AG04449 (cell line): Measurements from ENCODE around the gene MMP25.
"Not testable (repeated sequence)": the region's sequence is repeated elsewhere in the genome, so short reads cannot be mapped to it uniquely, and the experiment has no call there.

Experiments
- CTCF ChIA-PET: fragments of 350-600 bp; formaldehyde crosslinking; extraction: SDS; loops from one replicate; lab custom pipeline; 2021; ENCODE audit warnings: antibody characterized with exemption; lab: Yijun Ruan, JAX
- POLR2A ChIA-PET: fragments of 400-600, 350-600 bp; formaldehyde crosslinking; extraction: SDS; loops from one replicate; lab custom pipeline; 2020; ENCODE audit warnings: antibody characterized with exemption, inconsistent platforms; lab: Yijun Ruan, JAX
- DNase-seq: peaks from one replicate; pipeline ENCODE4 v3.0.0-alpha.2; 2010; ENCODE audit warnings: low read depth, low spot score
- H3K4me3 ChIP-seq: 2 replicates; pipeline ENCODE4 v1.5.1; 2011; ENCODE audit warnings: low read depth, mild to moderate bottlenecking, control low read depth, low read length
- CTCF ChIP-seq: IDR thresholded peaks from one replicate; pipeline ENCODE4 v1.5.1; 2011; ENCODE audit warnings: mild to moderate bottlenecking, moderate library complexity, low read length, control low read depth, inconsistent platforms; ENCODE audit not compliant: insufficient read depth; ENCODE audit errors: missing control alignments

MMP25 gene

DNA sequence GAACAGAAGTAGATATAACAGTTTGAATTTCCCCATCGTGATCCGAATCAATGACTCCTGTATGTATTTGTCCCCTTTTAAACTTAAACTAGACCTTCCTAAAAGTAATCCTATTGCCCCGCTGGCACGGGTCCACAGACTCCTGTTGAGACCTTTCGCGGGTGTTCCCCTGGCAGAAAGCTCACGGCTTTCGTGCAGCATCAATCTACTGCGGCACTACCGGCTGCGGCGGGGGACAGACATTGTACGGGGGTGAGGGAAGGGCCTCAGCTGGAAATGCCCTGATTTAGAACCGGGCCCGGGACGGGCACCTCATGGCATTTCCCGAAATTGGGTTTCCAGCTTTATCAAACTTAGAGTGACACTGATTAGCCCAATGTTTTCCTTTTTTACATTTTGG is 33.7 kb downstream of the MMP25 start:
- DNase-seq, result no peak
- TF ChIP-seq CTCF, result no peak
- CTCF ChIA-PET, result interaction anchor here (0.8 to 1.7 kb wide), 5 partner anchors 11 to 49 kb away, joined by 3 to 6 read pairs (median 3); partner anchors contain the start of gene IL32
- POLR2A ChIA-PET, result no interaction called here
- H3K4me3 ChIP-seq, result no peak overlapping the region

GRCh38 chr16:3081957-3082356 is 35.6 kb downstream of the MMP25 start:
- H3K4me3 ChIP-seq, DNase-seq, POLR2A ChIA-PET, CTCF ChIA-PET: not testable (repeated sequence)

DNA sequence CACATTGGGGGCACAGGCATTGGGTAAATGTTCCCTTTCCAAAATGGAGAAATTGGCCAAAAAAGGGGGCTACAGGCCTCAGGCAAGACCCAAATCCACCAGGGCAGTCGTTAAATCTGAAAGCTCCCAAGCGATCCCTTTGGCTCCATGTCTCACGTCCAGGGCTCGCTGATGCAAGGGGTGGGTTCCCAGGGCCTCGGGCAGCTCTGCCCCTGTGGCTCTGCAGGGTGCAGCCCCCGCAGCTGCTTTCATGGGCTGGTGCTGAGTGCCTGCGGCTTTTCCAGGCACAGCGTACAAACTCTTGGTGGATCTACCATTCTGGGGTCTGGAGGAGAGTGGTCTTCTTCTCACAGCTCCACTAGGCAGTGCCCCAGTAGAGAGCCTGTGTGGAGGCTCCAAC is 37.0 kb downstream of the MMP25 start:
- POLR2A ChIA-PET, H3K4me3 ChIP-seq, DNase-seq: not testable (repeated sequence)
- CTCF ChIA-PET, result interaction anchor here (0.6 to 1.3 kb wide), 4 partner anchors 10 to 52 kb away, joined by 3 to 4 read pairs (median 4); partner anchors contain the start of gene ZSCAN10

- no peak for TF ChIP-seq CTCF
- ChIA-PET POLR2A (no interaction called here), CTCF (interaction anchor here (1.0 to 1.6 kb wide), 5 partner anchors 9 to 45 kb away, joined by 3 to 4 read pairs (median 4); partner anchors contain the start of gene ZSCAN10)
- no peak for DNase-seq
- no peak overlapping the region for H3K4me3 ChIP-seq
These were observed 38.1 kb downstream of the MMP25 start for GRCh38 chr16:3084491-3084890.

DNA sequence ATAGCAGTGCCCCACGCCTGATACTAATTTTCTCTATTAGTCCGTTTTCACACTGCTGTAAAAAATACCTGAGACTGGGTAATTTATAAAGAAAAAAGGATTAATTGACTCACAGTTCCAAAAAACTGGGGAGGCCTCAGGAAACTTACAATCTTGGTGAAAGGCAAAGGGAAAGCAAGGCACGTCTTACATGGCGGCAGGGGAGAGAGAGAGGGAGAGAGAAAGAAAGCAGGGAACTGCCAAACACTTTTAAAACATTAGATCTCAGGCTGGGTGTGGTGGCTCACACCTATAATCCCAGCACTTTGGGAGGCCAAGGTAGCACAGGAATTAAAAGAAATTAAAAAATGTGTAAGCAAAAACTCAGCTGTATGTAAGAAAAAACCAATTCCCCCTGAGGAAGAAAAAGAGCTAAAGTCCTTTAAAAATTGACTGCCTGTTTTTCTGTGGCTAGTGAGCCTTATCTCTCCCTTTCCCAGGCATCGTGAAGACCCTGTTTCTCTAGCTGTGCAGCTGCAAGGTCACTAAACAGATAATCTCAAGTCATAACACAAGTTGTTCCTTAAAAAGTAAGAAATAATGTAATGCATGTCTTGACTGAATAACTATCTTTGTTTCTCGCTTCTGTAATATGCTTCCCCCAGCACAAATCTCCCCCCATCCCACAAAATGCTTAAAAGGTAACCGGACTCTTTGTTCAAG is 38.8 kb downstream of the MMP25 start:
- TF ChIP-seq CTCF, result no peak
- no peak overlapping the region for H3K4me3 ChIP-seq
- POLR2A ChIA-PET, result no interaction called here
- CTCF ChIA-PET, result interaction anchor here (0.9 to 1.6 kb wide), 4 partner anchors 8 to 26 kb away, joined by 3 to 4 read pairs (median 3); no protein-coding TSS in a partner anchor
- no peak for DNase-seq

DNA sequence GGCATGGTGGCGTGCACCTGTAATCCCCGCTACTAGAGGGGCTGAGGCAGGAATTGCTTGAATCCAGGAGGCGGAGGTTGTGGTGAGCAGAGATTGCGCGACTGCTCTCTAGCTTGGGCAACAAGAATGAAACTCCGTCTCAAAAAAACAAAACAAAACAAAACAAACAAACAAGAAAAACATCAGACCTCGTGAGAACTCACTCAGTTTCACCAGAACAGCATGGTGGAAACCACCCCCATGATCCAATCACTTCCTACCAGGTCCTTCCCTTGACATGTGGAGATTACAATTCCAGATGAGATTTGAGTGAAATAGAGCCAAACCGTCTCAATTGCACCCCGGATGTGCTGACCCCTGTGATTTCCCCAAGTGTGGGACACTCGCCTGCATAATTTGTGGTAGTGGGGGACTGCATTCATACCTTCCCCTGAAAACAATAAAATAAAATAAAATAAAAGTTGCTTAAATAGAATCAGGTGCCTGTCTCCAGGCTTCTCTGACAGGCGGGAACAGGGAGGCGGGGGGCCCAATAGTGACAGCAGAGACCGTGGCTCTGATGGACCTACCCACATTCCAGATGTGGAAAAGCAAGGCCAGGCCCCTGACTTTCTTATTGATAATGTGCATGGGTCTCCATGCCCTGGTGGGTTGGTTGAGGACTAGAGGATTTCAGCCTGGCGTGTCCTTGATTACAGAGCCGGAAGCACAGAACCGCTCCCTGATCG is 39.7 kb downstream of the MMP25 start:
- ChIA-PET CTCF (interaction anchor here (0.9 to 1.6 kb wide), 3 partner anchors 9 to 12 kb away, joined by 3 read pairs; no protein-coding TSS in a partner anchor), POLR2A (no interaction called here)
- TF ChIP-seq CTCF, result no peak
- no peak overlapping the region for H3K4me3 ChIP-seq
- DNase-seq, result no peak

- CTCF ChIA-PET, result interaction anchor here (0.8 to 1.7 kb wide), 3 partner anchors 12 to 43 kb away, joined by 3 to 6 read pairs (median 4); partner anchors contain the start of gene ZSCAN10
- DNase-seq, result no peak
- POLR2A ChIA-PET, result no interaction called here
- TF ChIP-seq CTCF, result no peak
- H3K4me3 ChIP-seq, result no peak overlapping the region
These were observed 40.4 kb downstream of the MMP25 start for GRCh38 chr16:3086596-3087242.
